Measurements from ENCODE around the gene SYNC.

DNA sequence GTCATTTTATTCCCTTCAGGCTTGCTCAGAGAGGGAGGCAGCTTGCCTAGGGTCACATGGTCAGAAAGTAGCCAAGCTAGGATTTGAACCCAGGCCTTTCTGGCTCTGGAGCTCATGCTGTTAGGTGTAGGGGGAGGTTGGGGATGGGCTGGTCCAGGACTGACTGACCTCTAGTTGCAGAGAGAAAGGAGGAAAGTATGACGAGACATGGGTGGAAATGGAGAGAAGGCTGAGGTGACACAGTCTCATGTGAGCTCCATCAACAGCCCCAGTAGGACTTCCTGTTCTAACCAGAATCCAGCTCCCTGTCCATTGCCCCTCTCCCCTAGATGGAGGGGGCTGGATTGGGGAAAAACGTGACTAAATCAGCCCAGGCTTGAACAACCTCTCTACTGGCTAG, 15.5 kb upstream of the SYNC start:
- TF ChIP-seq POLR2A (IDR thresholded peaks at IDR 0.05): no peak
- TF ChIP-seq, protein P1, sequence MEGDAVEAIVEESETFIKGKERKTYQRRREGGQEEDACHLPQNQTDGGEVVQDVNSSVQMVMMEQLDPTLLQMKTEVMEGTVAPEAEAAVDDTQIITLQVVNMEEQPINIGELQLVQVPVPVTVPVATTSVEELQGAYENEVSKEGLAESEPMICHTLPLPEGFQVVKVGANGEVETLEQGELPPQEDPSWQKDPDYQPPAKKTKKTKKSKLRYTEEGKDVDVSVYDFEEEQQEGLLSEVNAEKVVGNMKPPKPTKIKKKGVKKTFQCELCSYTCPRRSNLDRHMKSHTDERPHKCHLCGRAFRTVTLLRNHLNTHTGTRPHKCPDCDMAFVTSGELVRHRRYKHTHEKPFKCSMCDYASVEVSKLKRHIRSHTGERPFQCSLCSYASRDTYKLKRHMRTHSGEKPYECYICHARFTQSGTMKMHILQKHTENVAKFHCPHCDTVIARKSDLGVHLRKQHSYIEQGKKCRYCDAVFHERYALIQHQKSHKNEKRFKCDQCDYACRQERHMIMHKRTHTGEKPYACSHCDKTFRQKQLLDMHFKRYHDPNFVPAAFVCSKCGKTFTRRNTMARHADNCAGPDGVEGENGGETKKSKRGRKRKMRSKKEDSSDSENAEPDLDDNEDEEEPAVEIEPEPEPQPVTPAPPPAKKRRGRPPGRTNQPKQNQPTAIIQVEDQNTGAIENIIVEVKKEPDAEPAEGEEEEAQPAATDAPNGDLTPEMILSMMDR (IDR thresholded peaks at IDR 0.05): no peak

Data from body of pancreas (tissue), 4 donors.